HG02840 (cell line): ENCODE data around the gene EXD3.
A peak's percentile ranks its signal among the peaks of the same experiment; 100 is the strongest.

Source experiments
- ATAC-seq: cut with Tn5 transposase; IDR thresholded peaks from one replicate; pipeline ENCODE4 v1.9.1; 2021; ENCODE audit warnings: mild to moderate bottlenecking, moderate library complexity, moderate number of reproducible peaks; ENCODE audit not compliant: unreplicated experiment, low FRiP score

Gene EXD3

DNA sequence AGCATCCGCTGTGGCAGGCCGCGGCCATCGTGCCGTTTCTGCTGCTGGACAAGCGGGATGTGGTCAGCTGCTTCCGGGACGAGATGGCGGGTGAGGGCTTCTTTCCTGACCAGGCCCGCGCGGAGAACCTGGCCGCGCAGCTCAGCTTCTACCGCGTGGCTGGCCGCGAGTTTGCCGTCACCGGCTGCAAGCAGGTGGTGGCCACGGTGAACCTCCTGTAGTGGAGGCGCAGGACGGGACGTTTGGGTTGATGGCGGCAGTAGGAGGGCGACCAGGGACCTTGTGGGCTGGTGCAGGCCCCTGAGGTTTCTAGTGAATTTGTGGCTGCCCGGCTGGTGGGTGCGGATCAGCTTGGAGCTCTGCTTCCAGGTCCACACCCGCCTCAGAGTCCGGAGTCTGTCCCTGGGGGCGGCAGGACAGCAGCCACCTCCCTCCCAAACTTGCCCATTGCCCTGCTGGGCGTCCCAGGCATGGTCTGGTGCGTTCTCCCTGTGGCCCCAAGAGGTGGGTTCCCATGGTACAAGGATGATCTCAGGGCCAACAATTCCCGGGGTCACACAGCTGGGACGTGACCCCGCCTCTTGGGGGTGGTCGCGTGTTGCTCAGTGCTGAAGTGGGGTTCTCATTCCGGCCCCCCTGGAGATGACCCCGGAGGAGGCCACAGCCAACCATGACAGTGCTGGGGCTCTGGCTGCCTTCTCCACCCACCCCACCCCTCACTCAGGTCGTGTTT lies 143.1 kb downstream of the EXD3 start:
- no peak for ATAC-seq

DNA sequence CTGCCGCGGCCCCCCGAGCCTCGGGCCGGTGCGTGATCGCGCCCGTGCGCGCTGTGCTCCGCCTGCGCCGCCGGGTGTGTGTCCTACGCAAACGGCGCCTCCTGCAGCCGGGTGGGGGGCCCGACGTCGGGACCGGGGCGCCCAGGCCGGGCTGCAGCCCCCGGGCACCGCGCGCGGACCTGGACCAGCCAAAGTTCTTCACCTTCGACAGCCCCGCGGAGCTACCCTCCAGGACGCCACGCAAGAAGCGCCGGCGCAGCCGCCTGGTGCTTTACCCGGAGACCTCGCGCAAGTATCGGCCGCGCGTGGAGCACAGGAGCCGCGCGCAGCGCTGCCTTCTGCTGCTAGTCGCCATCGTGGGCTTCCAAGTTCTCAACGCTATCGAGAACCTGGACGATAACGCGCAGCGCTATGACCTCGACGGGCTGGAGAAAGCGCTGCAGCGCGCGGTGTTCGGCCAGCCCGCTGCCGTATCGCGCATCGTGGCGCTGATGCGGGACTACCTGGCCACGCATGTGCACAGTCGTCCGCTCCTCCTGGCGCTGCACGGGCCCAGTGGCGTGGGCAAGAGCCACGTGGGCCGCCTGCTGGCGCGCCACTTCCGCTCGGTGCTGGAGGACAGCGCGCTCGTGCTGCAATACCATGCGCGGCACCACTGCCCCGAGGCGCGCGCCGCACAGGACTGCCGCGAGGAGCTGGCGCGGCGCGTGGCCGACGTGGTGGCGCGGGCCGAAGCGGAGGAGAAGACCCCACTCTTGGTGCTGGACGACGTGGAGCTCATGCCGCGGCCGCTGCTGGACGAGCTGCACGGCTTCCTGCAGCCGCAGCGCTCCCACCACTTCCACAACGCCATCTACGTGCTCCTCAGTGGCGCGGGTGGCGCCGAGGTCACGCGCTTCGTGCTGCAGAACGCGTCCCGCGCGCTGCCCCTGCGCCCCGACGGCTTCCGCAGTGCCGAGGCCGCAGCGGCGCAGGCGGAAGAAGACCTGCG lies 143.9 kb downstream of the EXD3 start:
- ATAC-seq = no peak

DNA sequence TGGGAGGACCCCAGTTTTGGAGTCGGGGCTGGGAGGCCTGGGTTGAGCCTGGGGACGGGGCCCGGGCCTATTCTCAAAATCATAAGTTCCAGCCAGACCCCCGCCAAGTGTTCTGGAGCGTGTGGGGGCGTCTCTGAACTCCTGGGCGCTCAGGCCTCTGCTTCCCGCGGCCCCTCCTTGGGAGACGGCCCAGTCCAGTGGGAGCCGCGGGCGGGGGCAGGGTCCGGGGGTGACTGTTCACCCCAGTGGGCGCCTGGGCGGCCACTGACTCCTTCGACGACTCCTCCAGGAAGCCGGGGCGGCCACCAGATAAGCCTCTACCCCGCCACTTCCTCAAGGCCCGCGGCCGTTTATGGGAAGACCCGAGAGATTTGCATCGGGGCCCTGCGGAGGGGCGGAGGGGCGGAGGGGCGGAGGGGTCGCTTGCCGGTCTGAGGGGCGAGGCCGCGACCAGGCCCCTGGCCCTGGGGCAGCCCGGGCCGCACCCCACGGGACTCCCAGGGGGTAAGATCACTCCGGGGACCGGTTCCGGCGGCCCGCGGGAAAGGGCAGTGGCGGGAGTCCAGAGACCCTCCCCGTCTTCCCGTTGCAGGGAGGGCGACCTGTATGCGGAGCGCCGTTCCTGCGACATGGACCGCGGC lies 144.8 kb downstream of the EXD3 start:
- ATAC-seq = no peak

DNA sequence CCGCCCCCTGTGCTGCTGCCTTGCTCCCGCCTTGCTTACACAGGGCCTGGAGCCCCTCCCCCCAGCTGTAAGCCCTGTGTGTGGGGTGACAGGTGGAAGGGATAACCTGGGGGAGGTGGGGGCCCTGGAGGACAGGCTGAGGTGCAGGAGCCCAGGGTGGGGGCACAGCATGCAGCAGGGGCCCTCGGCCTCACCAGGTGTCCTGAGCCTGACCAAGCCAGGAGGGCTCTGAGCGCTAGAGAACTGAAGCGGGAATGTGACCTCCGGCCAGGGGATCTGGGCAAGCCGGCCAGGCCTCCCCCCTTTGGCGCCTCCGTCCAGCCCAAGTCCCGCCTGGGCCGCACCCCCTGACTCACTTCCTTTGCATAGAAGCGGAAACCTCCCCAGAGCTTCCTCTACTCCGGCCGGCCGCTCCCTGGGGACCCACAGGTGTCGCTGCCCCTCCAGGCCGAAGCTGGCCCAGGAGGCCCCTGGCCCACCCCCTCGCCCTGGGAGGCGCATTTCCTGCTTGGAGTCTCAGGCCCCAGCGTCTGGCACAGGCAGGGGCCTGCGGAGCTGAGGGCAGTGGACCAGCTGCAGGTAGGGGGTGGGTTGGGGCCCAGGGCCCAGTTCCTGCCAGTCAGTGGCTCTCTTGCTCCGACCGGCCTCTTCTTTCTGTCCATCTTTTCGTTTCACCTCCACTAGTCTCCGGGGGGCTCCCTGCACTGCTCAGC lies 145.5 kb downstream of the EXD3 start, which contains the start of gene TOR4A:
Gene TOR4A, plus strand, starts transcription at position 398 of the 713 bp plus-strand sequence. CDS start 964 bp downstream, outside the sequence.
- peak; percentile 63 for ATAC-seq

DNA sequence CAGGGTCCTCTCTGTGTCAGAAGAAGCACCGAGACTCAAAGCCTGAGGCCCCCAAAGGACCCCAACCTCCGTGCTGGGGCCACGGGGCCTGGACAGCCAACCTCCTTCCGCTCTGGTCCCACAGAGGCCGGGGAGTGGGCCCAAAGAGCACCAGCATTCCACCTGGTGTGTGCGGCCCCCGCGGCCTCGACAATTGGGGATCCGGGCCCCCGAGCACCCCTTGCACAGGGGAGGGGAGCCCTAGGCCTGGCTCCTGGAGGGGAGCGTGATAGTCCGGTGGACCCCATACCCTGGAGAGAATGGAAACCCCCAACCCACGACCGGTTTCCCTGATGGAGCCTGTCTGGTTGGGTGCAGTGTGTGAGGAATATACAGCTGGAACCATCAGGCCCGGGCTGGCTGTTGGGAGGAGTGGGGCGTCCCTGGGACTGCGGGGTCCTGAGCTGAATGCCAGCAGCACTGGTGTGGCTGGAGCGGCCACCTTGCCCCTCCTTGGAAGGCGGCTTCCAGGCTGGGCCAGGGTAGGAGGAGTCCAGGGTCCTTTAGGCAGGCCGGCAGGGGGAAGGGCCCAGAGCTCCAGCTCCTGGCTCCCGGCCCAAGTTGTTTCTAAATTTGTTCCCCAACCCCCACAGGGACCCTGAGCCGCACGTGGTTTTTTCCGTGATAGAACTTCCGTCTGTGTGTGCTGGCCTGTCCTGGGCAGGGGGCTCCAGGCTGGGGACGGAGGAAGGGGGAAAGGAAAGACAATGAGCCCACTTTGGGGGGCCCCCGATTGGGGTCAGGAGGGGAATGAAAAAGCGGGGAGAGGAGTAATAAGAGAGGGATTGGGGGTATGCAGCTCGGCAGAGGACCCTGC lies 146.3 kb downstream of the EXD3 start:
- no peak for ATAC-seq

DNA sequence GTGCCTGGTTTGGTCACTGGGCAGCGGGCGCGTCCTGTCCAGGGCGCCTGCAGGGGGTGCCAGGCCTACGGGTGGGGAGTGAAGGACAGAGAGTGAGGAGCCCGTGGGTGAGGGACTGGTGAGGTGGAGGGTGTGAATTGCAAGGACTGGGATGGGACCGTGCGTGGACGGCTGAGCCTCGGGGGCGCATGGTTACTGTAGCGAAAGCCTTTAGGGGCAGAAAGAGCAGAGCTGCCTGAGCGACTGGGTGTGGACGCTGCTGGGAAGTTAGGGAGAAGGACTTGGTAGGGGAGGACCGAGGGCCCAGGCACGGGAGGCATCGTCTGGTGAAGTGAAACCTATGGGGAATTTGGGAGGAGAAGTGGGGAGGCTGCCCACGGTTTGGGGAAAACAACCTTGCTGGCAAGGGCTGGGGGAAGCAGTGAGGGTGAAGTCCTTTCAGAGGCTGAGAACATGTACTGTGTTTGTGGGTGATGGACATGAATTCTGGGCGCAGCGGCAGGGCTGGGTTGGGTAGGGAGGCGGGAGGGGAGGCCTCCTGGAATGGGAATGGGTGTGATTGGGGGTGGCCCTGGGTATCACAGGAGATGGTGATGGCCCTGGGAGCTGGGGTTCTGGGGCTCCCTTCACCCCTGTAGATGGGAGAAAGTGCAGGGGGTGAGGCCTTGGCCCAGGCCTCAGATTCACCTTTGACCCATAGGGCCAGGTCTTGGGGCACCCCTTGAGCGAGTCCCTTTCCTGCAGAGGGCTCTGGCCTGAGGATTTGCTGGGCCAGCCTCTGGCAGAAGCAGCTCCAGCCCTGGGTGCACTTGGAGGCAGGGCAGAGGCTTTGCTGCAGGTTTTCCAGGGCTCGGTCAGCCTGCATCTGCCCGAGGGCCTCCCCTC lies 147.1 kb downstream of the EXD3 start:
- ATAC-seq = no peak

DNA sequence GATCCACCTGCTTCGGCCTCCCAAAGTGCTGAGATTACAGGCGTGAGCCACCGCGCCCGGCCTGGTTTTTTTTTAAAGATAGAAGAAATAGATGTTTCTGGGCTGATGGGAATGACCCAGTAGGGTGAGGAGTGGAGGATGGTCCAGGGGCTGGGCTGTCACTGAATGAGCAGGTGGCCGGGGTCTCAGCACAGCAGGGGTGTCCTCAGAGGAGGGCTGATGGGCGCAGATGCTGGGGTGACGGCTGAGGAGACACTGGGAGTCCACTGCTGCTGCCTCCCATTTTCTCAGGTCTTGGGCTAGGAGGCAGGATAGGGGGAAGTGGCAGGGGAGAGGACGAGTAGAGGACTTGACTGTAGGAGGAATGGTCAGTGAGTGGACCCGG lies 147.8 kb downstream of the EXD3 start:
- ATAC-seq = no peak

DNA sequence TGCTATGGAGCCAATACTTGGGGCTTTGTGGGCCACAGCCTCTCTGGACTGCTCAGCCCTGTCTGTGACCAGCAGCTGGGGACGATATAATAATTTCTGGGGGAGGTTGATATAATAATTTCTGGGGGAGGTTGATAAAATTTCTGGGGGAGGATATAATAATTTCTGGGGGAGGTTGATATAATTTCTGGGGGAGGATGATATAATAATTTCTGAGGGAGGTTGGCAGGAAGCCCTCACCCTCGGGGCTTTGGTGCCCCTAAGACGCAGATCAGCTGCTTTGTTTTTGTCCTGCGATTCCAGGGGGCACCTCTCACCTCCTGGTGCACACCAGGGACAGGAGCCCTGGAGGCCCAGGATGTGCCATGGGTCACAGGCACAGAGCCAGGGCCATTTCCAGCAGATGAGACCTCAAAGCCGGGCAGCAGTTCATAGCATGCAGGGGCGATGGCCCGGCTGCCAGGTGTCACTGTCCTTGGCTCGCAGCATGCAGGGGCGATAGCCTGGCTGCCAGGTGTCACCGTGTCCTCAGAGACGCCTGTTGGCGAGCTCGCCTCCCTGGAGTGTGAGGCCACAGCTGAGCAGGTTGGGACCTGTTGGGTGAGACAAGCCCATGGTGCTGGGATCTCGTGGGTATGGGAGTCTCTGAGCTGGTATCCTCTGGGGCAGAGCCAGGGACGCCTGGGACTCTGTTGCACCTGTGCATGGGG lies 149.2 kb downstream of the EXD3 start:
- no peak for ATAC-seq

DNA sequence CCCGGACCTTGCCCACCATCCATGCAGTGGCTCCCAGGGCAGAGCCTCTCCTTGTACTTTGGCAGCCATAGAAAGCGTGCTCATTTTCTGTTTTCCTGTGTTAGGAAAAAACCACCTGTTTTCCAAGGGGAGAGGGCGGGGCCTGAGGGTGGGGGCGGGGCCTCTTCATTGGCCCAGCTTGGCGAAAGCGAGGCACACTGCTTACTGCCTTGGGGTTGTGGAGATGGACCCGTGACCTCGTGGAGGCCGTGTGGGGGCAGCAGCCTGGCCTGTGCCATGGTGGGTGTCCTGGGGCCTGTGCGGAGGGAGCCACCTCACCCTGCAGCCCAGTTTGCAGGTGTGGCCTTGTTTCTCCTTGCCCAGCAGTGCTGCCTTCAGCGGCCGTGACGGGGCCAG lies 149.9 kb downstream of the EXD3 start:
- no peak for ATAC-seq

DNA sequence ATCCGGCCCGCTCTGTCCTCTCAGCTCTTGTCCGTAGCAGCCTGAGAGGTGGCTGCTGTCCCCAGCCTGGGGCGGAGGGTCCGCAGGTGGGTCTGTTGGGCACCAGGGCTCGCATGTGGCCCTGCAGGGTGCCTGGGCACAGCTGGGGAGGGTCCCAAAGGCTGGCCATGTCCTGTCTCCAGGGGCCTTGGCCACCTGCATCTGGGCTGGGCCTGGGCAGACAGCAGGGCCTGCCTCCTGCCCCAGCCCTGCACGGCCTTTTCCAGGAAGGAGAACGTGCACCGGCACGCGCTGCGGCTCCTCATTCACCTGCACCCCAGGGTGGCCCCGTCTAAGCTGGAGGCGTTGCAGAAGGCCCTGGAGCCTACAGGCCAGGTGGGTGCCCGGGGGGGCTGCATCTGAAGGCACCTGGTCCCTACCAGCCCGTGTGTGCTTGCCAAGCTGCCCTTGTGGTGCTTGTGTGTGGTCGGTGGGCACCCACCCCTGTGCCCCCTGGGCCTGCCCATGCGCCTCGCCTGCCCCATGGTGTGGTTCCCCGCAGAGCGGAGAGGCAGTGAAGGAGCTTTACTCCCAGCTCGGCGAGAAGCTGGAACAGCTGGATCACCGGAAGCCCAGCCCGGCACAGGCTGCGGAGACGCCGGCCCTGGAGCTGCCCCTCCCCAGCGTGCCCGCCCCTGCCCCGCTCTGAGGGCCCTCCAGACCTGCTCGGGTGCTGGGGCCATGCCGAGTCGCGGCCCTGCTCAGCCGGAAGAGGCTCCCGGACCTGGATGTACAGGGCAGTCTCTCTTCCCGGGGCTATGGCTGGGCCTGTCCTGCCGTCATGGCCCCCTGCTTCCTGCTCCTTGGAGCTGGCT lies 150.5 kb downstream of the EXD3 start:
- no peak for ATAC-seq

DNA sequence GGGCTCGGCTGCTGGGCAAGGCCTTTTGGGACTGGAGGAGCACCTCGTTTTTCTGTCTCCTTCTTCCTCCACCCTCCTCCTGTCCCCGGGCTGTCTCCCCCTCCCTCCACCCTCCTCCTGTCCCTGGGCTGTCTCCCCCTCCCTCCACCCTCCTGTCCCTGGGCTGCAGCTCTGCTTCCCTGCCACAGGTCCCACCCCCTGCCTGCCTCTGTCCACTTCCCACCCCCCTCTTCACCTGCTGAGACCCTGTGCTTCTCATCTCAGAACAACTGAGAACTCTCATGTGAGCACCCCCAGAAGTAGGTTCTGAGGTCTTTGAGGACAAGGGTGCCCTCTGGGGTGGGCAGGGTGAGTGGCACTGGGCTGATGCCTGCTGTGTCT lies 151.3 kb downstream of the EXD3 start:
- ATAC-seq = no peak

DNA sequence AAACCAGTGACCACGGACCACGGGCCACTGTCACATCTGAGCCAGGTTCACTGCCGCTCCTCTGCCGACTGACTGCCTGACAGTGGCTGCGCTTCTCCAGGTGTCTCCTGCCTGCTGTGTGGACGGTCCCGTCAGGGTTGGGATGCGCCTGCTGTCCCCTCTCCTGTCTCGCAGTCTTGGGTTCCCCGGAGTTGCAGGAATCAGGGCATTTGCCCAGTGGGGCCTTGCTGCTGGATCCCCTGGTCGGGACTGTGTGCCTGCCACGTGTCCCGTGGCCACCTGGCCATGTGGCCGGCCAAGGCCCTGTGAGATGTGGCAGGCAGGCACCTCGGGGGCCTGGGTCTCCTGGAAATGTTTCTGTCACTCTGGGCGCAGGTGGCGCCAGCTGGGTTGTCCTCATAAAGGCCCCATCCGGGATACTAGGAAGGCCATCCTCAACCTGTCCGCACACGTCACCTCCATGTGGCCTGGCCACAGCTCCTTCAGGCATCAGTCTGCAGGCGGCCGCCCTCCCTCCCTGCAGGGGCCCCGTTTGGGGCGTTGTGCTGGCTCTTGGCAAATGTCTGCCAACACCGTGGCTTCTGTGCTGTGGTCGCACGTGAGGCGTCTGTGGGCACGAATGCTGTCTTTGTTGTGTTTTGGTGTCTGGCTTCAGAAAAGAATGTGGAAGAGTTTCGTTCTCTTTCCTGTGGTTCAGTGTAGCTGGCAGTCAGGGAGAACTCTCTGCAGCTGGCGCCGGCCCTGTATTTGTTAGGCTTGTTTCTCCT lies 151.8 kb downstream of the EXD3 start:
- ATAC-seq = no peak

DNA sequence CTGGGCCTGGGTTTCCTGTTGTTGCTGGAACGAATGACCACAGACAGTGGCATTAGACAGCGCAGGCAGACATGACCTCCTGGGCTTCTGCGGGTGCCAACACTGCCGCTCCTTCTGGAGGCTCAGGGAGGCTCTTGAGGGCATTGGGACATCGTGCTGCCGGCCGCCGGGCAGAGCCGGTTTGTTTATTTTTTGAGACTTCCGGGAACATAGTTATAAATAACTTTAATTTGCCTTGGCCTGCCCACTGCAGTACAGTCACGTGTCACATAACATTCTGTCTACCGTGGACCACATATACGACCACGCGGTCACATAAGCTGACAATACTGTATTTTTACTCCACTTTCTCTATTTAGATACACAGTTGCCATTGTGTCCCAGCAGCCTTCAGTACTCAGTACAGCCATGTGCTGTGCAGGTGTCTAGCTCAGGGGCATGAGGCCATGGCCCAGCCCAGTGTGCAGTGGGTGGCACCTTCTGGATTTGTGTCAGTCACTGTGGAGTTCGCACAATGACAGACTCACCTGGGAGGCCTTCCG lies 153.7 kb downstream of the EXD3 start:
- no peak for ATAC-seq

DNA sequence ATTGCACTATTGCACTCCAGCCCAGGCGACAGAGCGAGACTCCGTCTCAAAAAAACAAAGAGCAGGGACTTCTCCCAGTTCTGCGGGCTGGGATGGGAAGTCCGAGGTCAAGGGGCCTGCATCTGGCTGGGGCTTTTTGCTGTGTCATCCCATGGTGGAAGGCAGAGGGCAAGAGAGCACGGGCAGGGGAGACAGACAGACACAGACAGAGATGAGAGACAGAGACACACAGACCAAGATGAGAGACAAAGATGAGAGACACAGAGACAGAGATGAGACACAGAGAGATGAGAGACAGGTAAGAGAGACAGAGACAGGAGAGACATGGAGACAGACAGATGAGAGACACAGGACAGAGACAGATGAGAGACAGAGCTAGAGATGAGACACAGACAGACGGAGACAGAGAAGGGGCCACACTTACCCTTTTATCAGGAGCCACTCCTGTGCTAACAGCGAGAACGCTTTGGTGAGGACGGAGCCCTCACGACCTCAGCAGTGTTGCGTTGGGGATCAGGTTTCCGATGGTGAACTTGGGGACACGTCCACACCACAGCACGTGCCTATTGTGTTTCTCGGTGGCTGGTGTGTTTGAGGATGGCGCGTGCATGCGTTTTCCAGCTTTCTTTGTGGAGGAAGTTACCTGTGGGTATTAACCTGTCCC lies 154.3 kb downstream of the EXD3 start:
- ATAC-seq = no peak

DNA sequence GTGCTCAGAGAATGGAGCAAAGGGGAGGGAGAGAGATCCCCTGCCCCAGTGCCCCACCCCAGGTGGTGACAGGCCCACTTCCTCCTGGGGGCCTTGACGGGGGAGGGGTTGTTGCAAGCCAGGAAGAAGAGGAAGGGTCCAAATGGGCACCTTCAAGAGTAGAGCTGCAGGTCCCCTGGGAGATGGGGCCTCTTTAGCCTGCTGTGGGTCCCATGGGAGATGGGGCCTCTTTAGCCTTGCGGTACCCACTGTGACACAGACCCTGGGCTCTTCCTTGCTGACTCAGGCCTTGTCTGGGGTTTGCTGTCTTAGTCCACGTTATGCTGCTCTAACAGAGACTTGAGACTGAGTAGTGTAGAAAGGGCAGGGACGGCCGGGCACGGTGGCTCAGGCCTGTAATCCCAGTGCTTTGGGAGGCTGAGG lies 155.0 kb downstream of the EXD3 start:
- no peak for ATAC-seq
